ENCODE measurements around the gene CHMP2B.
"Not testable (repeated sequence)": the region's sequence is repeated elsewhere in the genome, so short reads cannot be mapped to it uniquely, and the experiment has no call there.

DNA sequence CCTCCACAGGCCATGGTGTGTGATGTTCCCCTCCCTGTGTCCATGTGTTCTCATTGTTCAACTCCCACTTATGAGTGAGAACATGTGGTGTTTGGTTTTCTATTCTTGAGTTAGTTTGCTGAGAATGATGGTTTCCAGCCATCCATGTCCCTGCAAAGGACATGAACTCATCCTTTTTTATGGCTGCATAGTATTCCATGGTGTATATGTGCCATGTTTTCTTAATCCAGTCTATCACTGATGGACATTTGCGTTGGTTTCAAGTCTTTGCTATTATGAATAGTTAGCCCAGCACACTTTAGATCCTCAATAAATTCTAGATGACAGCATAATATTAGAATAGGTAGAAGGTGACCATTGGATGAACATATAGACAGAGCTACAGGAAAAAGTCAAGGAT, 77.9 kb downstream of the CHMP2B start:
- TF ChIP-seq, protein P1, sequence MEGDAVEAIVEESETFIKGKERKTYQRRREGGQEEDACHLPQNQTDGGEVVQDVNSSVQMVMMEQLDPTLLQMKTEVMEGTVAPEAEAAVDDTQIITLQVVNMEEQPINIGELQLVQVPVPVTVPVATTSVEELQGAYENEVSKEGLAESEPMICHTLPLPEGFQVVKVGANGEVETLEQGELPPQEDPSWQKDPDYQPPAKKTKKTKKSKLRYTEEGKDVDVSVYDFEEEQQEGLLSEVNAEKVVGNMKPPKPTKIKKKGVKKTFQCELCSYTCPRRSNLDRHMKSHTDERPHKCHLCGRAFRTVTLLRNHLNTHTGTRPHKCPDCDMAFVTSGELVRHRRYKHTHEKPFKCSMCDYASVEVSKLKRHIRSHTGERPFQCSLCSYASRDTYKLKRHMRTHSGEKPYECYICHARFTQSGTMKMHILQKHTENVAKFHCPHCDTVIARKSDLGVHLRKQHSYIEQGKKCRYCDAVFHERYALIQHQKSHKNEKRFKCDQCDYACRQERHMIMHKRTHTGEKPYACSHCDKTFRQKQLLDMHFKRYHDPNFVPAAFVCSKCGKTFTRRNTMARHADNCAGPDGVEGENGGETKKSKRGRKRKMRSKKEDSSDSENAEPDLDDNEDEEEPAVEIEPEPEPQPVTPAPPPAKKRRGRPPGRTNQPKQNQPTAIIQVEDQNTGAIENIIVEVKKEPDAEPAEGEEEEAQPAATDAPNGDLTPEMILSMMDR (IDR thresholded peaks at IDR 0.05; ENCODE audit: insufficient read depth, low read depth, low read length): not testable (repeated sequence)
- TF ChIP-seq EZH2 (IDR thresholded peaks at IDR 0.05; ENCODE audit: insufficient read depth, low read length): not testable (repeated sequence)
